Measurements from ENCODE around the gene GIGYF2. TPM values are rescaled to one million over a fixed set of nuclear protein-coding genes. Genes with fewer than 3 reads are reported as not detected.

GIGYF2 gene
- total and polyA plus RNA-seq, 2 of the 13 experiments (the other 11 are each of a cell fraction or from before 2014, with no cell fraction given), result 44.9 to 73.5 TPM

DNA sequence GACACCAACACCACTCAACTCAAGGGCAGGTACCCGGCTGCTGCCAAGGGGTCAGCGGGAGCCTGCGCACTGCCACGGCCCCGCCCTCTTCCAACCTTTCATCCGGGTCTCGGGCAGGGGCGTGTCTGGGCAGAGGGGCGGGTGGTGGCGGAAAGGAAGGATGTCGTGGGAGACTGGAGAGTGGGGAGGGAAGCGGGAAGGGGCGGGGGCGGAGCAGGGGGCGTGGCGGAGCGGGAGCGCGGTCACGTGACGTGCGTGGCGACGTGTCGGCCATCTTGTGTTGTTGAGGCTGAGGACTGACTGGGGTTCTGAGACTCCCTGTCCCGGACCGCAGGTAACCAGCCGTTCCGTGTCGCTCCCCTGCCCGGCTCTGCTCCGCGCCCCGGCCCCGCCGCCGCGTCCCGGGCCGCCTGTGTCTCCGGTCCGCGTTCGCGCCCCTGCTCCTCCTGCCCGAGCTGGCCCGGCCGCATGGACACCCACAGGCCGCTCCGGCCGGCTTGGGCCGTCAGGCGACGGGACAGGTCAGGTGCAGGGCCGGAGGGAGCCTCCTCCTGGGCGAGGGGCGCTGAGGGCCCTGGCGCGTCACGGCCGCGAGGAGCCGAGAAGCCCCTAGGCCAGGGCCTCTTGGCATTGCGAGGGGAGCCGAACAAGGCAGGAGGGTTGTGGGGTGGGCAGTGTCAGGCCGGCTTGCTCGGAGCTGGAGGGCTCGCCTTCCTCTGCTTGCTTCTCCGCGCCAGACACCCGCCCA, at the start of gene GIGYF2 (continued):
- TF ChIP-seq TRIM24 (CRISPR knock-in tag; IDR thresholded peaks at IDR 0.05) (0 out of 2 replicates have a peak, but pooled peaks have one; percentile 38), HDAC6 (IDR thresholded peaks at IDR 0.05; ENCODE audit: low read depth, low read length) (no peak), SOX6 (IDR thresholded peaks at IDR 0.05) (no peak), SOX6 (CRISPR knock-in tag; IDR thresholded peaks at IDR 0.05) (peak; percentile 27; the same call in 1 of the 2 replicates), CREB1 (IDR thresholded peaks at IDR 0.05) (peak; percentile 74), CREB1 (CRISPR knock-in tag; IDR thresholded peaks at IDR 0.05) (no peak), NFKBIZ (CRISPR knock-in tag; IDR thresholded peaks at IDR 0.05) (peak; percentile 82; the same call in 1 of the 2 replicates), SMYD3 (CRISPR knock-in tag; IDR thresholded peaks at IDR 0.05) (no peak), SSRP1 (CRISPR knock-in tag; IDR thresholded peaks at IDR 0.05) (0 out of 2 replicates have a peak, but pooled peaks have one; percentile 21), ZNF253 (CRISPR knock-in tag; IDR thresholded peaks at IDR 0.05; ENCODE audit: borderline replicate concordance) (peak; percentile 83), FOXA3 (CRISPR knock-in tag; IDR thresholded peaks at IDR 0.05) (peak; percentile 25), PAWR (CRISPR knock-in tag; IDR thresholded peaks at IDR 0.05; ENCODE audit: borderline replicate concordance) (no peak; the same call in 1 of the 2 replicates), ATF7 (IDR thresholded peaks at IDR 0.05) (no peak), ATF7 (CRISPR knock-in tag; IDR thresholded peaks at IDR 0.05) (no peak; the same call in 1 of the 2 replicates), ZNF7 (CRISPR knock-in tag; IDR thresholded peaks at IDR 0.05) (no peak)
- TF ChIP-seq, protein P1, sequence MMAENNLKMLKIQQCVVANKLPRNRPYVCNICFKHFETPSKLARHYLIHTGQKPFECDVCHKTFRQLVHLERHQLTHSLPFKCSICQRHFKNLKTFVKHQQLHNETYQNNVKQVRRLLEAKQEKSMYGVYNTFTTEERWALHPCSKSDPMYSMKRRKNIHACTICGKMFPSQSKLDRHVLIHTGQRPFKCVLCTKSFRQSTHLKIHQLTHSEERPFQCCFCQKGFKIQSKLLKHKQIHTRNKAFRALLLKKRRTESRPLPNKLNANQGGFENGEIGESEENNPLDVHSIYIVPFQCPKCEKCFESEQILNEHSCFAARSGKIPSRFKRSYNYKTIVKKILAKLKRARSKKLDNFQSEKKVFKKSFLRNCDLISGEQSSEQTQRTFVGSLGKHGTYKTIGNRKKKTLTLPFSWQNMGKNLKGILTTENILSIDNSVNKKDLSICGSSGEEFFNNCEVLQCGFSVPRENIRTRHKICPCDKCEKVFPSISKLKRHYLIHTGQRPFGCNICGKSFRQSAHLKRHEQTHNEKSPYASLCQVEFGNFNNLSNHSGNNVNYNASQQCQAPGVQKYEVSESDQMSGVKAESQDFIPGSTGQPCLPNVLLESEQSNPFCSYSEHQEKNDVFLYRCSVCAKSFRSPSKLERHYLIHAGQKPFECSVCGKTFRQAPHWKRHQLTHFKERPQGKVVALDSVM (CRISPR knock-in tag; IDR thresholded peaks at IDR 0.05), result peak; percentile 71; the same call in 1 of the 2 replicates
- TF ChIP-seq, protein P2, sequence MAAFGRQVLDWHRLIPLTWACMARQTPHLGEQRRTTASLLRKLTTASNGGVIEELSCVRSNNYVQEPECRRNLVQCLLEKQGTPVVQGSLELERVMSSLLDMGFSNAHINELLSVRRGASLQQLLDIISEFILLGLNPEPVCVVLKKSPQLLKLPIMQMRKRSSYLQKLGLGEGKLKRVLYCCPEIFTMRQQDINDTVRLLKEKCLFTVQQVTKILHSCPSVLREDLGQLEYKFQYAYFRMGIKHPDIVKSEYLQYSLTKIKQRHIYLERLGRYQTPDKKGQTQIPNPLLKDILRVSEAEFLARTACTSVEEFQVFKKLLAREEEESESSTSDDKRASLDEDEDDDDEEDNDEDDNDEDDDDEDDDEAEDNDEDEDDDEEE (CRISPR knock-in tag; IDR thresholded peaks at IDR 0.05), result peak; percentile 91; the same call in 1 of the 2 replicates
- TF ChIP-seq, protein P3, sequence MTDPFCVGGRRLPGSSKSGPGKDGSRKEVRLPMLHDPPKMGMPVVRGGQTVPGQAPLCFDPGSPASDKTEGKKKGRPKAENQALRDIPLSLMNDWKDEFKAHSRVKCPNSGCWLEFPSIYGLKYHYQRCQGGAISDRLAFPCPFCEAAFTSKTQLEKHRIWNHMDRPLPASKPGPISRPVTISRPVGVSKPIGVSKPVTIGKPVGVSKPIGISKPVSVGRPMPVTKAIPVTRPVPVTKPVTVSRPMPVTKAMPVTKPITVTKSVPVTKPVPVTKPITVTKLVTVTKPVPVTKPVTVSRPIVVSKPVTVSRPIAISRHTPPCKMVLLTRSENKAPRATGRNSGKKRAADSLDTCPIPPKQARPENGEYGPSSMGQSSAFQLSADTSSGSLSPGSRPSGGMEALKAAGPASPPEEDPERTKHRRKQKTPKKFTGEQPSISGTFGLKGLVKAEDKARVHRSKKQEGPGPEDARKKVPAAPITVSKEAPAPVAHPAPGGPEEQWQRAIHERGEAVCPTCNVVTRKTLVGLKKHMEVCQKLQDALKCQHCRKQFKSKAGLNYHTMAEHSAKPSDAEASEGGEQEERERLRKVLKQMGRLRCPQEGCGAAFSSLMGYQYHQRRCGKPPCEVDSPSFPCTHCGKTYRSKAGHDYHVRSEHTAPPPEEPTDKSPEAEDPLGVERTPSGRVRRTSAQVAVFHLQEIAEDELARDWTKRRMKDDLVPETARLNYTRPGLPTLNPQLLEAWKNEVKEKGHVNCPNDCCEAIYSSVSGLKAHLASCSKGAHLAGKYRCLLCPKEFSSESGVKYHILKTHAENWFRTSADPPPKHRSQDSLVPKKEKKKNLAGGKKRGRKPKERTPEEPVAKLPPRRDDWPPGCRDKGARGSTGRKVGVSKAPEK (CRISPR knock-in tag; IDR thresholded peaks at IDR 0.05; ENCODE audit: borderline replicate concordance), result no peak
